HCT116 (cell line): ENCODE results near the gene FAM43A. TPM values are rescaled to one million over a fixed set of nuclear protein-coding genes. Genes with fewer than 3 reads are reported as not detected.

ENCODE experiments used
- ATAC-seq: fragments of 200-7000 bp; cut with Tn5 transposase; 2 replicates; pipeline ENCODE4 v1.9.1; 2020; ENCODE audit warnings: mild to moderate bottlenecking, moderate library complexity
- BruUV-seq: library from RNA; stranded (reverse); fragments of 400-500 nt; replicated peaks from 2 replicates; lab custom pipeline; 2021; lab: Mats Ljungman, UMichigan
- CTCF ChIA-PET: fragments of 300-600 bp; sonication (Branson Sonifier 250); formaldehyde crosslinking; loops from one replicate; lab custom pipeline; 2021; ENCODE audit warnings: antibody characterized with exemption; lab: Charles Lee
- POLR2A ChIA-PET: fragments of 300-600, 350-600 bp; sonication (Branson Sonifier 250); formaldehyde crosslinking; loops from one replicate; lab custom pipeline; 2021; ENCODE audit warnings: antibody characterized with exemption; lab: Charles Lee
- RAD21 ChIA-PET, 2 experiments: fragments of 300-600 bp; sonication (Branson Sonifier 250); formaldehyde crosslinking; loops; one replicate each; lab custom pipeline; 2023; ENCODE audit warnings: low total read pairs in 2 of 2; ENCODE audit not compliant: uncharacterized antibody in 2 of 2, unreplicated experiment in 2 of 2, low non-redundant PET in 1 of 2; lab: Charles Lee
- DNase-seq: peaks from one replicate; pipeline ENCODE4 v3.0.0-alpha.2; 2010; ENCODE audit warnings: low read depth, low spot score
- H2AFZ ChIP-seq: fragments of 200-600 bp; shearing (Covaris generic), sonication (generic); 2 replicates; pipeline ENCODE4 v1.6.1; 2017; ENCODE audit warnings: low read depth, mixed run types, mixed read lengths, antibody characterized with exemption, low read length; ENCODE audit not compliant: poor library complexity, severe bottlenecking
- H3K27ac ChIP-seq: 2 replicates; pipeline ENCODE4 v1.5.1; 2012; ENCODE audit warnings: low read depth, low read length
- H3K27me3 ChIP-seq: fragments of 200-600 bp; sonication (generic); 2 replicates; pipeline ENCODE4 v1.6.1; 2016; ENCODE audit warnings: mixed run types, low read length, mixed read lengths; ENCODE audit not compliant: insufficient read depth
- H3K36me3 ChIP-seq, 2 experiments: fragments of 200-500 bp in 1 of 2; fragments of 200-600 bp in 1 of 2; sonication (Bioruptor generic) in 1 of 2; sonication (generic) in 1 of 2; 2 replicates each; pipeline versions ENCODE4 v1.5.1 to v1.6.1; 2014 to 2016; ENCODE audit warnings: low read length in 2 of 2, inconsistent platforms in 1 of 2, mixed read lengths in 1 of 2, mixed run types in 1 of 2; ENCODE audit not compliant: insufficient read depth in 2 of 2, control insufficient read depth in 1 of 2
- H3K4me1 ChIP-seq, 2 experiments: fragments of 200-600 bp in 1 of 2; sonication (generic) in 1 of 2; 2 replicates each; pipeline versions ENCODE4 v1.5.1 to v1.6.1; 2012 to 2017; ENCODE audit warnings: low read length in 2 of 2, inconsistent platforms in 1 of 2, mild to moderate bottlenecking in 1 of 2, mixed read lengths in 1 of 2, mixed run types in 1 of 2, moderate library complexity in 1 of 2; ENCODE audit not compliant: insufficient read depth in 2 of 2, control insufficient read depth in 1 of 2
- H3K4me2 ChIP-seq: fragments of 200-600 bp; sonication (generic); 2 replicates; pipeline ENCODE4 v1.6.1; 2017; ENCODE audit warnings: mixed run types, low read length, mixed read lengths
- H3K4me3 ChIP-seq, 2 experiments: fragments of 200-600 bp in 1 of 2; sonication (generic) in 1 of 2; replicated peaks in 1 of 2; 2 replicates each; pipeline ENCODE4 v1.5.1; 2011 to 2016; ENCODE audit warnings: low read length in 2 of 2, control low read depth in 1 of 2, low read depth in 1 of 2, mild to moderate bottlenecking in 1 of 2, mixed read lengths in 1 of 2, mixed run types in 1 of 2
- H3K79me2 ChIP-seq: fragments of 200-600 bp; sonication (generic); 2 replicates; pipeline ENCODE4 v1.6.1; 2017; ENCODE audit warnings: mild to moderate bottlenecking, mixed run types, low read length, moderate library complexity, mixed read lengths; ENCODE audit not compliant: insufficient read depth
- H3K9ac ChIP-seq: fragments of 200-600 bp; sonication (generic); 2 replicates; pipeline ENCODE4 v1.6.1; 2016; ENCODE audit warnings: low read length, mixed read lengths
- H3K9me2 ChIP-seq: fragments of 200-600 bp; sonication (generic), shearing (Covaris generic); 2 replicates; pipeline ENCODE4 v1.6.1; 2017; ENCODE audit warnings: mixed run types, mild to moderate bottlenecking, moderate library complexity; ENCODE audit not compliant: insufficient read depth
- H3K9me3 ChIP-seq, 2 experiments: fragments of 200-500 bp in 1 of 2; fragments of 200-600 bp in 1 of 2; sonication (Bioruptor generic) in 1 of 2; sonication (generic) in 1 of 2; 2 replicates each; pipeline ENCODE4 v1.6.1; 2014 to 2017; ENCODE audit warnings: low read length in 2 of 2, mixed read lengths in 2 of 2, inconsistent platforms in 1 of 2, low read depth in 1 of 2, mild to moderate bottlenecking in 1 of 2, mixed run types in 1 of 2, moderate library complexity in 1 of 2; ENCODE audit not compliant: control insufficient read depth in 1 of 2, insufficient read depth in 1 of 2
- H4K20me1 ChIP-seq: fragments of 200-600 bp; sonication (generic), shearing (Covaris generic); 2 replicates; pipeline ENCODE4 v1.6.1; 2017; ENCODE audit warnings: mixed run types, mild to moderate bottlenecking, moderate library complexity; ENCODE audit not compliant: insufficient read depth
- CEBPB ChIP-seq: IDR thresholded peaks from 2 replicates; pipeline ENCODE4 v1.6.1; 2012; ENCODE audit warnings: low read depth
- EGR1 ChIP-seq: IDR thresholded peaks from 2 replicates; pipeline ENCODE4 v1.6.1; 2012; ENCODE audit warnings: low read depth
- EZH2 ChIP-seq: fragments of 200-600 bp; sonication (generic); IDR thresholded peaks from 2 replicates; pipeline ENCODE4 v1.6.1; 2017; ENCODE audit warnings: antibody characterized with exemption, mixed run types
- EZH2phosphoT487 ChIP-seq: fragments of 200-600 bp; IDR thresholded peaks from 2 replicates; pipeline ENCODE4 v1.6.1; 2018; ENCODE audit warnings: antibody characterized with exemption, borderline replicate concordance
- RAD21 ChIP-seq: IDR thresholded peaks from 2 replicates; pipeline ENCODE4 v1.6.1; 2012; ENCODE audit warnings: low read depth, mild to moderate bottlenecking
- REST ChIP-seq: IDR thresholded peaks from 2 replicates; pipeline ENCODE4 v1.6.1; 2012; ENCODE audit warnings: low read depth
- SIN3A ChIP-seq: IDR thresholded peaks from 2 replicates; pipeline ENCODE4 v1.6.1; 2012; ENCODE audit warnings: low read depth
- TCF7L2 ChIP-seq: IDR thresholded peaks from 2 replicates; pipeline ENCODE4 v1.7.0; 2011; ENCODE audit warnings: borderline replicate concordance, inconsistent platforms; ENCODE audit not compliant: insufficient read depth, insufficient read length; ENCODE audit errors: extremely low read depth
- YY1 ChIP-seq: IDR thresholded peaks from 2 replicates; pipeline ENCODE4 v1.6.1; 2011; ENCODE audit warnings: low read length, low read depth, moderate library complexity, mild to moderate bottlenecking; ENCODE audit not compliant: insufficient replicate concordance; ENCODE audit errors: extremely low read depth
- ZBTB33 ChIP-seq: IDR thresholded peaks from 2 replicates; pipeline ENCODE4 v1.6.1; 2011; ENCODE audit warnings: mild to moderate bottlenecking, low read length, moderate library complexity; ENCODE audit not compliant: insufficient replicate concordance; ENCODE audit errors: extremely low read depth
- ZNF274 ChIP-seq: fragments of 200-500 bp; sonication (Bioruptor generic); IDR thresholded peaks from 2 replicates; pipeline ENCODE4 v1.6.1; 2014; ENCODE audit warnings: mild to moderate bottlenecking, low read depth, low read length, inconsistent platforms
- intact Hi-C: fragments of 100-400 bp; cut with micrococcal nuclease; formaldehyde crosslinking; loops from 2 replicates; pipeline ENCODE4 v1.10.0; 2022
- total RNA-seq: library from RNA; stranded (reverse); gene quantifications from one replicate; pipeline ENCODE4 v1.2.1, GENCODE V29; 2021; ENCODE audit not compliant: unreplicated experiment

The FAM43A gene
- total RNA-seq, 1 experiment from 2014 or later = 6.8 TPM

- no peaks in the 10 kb centered on the region for H4K20me1 ChIP-seq
- CTCF ChIA-PET = no interaction called here
- H2AFZ ChIP-seq = no peak overlapping the region
- no peak overlapping the region for H3K4me2 ChIP-seq
- H3K9me2 ChIP-seq = no peaks in the 10 kb centered on the region
- H3K4me1 ChIP-seq = no peaks in the 10 kb centered on the region
- H3K9me3 ChIP-seq = no peaks in the 10 kb centered on the region
- peaks cover 25% of the 10 kb centered on the region for H3K79me2 ChIP-seq
- peaks cover 29 to 43% of the 10 kb centered on the region in 2 experiments for H3K36me3 ChIP-seq
- ATAC-seq = no peak
- no peak overlapping the region for H3K4me3 ChIP-seq
- no peak for DNase-seq
- H3K27me3 ChIP-seq = no peaks in the 10 kb centered on the region
- H3K9ac ChIP-seq = no peak overlapping the region
- intact Hi-C loops = no loop called here
- TF ChIP-seq YY1 (no peak), ZNF274 (no peak), CEBPB (no peak), SIN3A (no peak), ZBTB33 (no peak), EZH2phosphoT487 (no peak), REST (no peak), EZH2 (no peak), RAD21 (no peak), EGR1 (no peak), TCF7L2 (no peak)
- RAD21 ChIA-PET = no interaction called here
- BruUV-seq = no TSS peak
- H3K27ac ChIP-seq = no peak overlapping the region
- POLR2A ChIA-PET = no interaction called here
Measured at GRCh38 chr3:194654443-194654842, 31.2 kb upstream of the FAM43A start.
